Activated effector memory CD4-positive, alpha-beta T cell treated with anti-CD3 and anti-CD28 coated beads, Interleukin-2, amount 50 U/mL, for 16 hours (primary cell): ENCODE results near the gene EFHC1.

Experiments used
- DNase-seq: peaks from one replicate; pipeline ENCODE4 v3.0.0-alpha.2; 2020

EFHC1 gene

DNA sequence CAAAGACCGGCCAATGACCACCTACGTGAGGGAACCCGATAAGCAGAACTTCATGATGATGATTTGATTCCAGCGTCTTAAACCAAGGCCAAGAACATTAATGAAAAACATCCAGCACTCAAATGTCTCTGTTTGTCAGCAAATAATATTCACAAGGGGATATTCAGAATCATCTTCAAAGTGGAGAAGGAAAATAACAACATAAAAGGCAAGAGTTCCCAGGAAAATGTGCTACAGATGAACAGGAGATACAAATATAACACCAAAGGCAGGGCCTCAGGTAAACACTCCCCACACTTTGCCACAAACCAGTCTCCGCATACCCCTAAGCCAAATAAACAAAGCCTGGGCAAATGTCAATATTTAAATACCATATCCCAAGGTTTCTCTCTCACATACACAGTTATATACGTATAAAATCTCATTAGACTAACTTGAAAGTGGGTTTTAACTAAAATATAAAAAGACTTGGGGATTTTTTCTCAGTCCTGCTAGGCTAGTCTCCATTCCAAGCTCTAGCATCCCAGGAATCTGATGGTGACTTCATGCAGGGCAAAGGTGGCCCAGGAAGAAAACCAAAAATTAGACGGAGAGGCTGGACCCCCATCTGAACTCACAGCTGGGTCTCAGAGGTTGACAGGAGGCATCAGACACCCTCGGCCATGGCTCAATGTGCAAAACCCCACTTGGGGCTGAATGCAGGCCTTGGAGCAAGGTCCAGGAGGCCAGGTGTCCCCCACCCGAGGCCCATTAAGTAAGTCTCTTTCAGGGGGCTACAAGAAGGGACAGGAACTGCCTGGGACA lies 124.7 kb downstream of the EFHC1 start:
- no peak for DNase-seq

DNA sequence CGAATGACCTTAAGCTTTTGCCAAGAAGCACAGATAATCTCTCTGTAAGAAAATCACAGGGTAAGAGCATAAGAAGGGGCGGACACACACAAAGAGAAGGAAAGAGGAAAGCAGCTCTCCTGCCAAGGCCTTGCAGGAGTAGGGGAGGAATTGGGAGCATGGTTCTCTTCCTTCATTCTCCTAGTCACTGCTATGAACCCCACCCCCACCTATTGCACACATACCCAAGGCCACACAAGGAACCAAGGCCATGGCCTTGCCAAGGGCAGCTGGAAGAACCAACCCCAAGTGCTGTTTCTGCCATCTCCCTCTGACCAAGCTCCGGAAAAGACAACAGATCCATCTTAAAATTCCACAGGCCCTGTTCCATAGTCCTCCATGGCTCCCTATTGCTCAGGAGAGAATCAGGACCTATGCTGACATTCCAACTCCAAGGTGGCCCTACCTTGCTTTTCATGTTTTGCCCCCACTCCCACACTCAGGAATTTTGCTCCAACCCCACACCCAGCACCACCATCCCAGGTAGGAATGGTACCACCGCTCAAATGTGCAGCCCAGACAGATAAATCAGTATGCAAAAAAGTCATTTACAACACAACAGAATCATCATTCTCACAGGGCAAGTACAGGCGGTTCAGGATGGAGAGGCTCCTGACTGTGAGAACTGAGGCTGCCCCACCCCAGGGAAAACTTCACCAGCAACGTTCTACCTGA lies 125.4 kb downstream of the EFHC1 start:
- no peak for DNase-seq

DNA sequence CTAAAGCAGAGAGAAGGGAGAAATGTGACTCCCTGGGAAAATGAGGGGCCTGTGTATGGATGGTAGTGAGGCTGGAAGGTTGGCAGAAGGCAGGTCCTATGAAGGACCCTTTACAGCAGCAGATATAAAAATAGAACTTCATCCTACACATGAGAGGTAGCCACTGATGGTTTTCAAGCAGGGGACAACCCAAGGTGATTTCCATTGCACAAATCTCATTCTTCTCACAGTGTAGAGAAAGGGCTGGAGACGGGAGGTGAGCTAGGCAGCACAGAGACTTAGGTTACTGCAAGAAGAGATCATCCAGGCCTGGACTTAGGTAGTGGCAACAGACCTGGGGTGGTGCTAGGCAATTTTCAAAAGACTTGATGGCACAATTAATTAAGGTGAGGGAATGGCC lies 126.0 kb downstream of the EFHC1 start:
- DNase-seq, result no peak

DNA sequence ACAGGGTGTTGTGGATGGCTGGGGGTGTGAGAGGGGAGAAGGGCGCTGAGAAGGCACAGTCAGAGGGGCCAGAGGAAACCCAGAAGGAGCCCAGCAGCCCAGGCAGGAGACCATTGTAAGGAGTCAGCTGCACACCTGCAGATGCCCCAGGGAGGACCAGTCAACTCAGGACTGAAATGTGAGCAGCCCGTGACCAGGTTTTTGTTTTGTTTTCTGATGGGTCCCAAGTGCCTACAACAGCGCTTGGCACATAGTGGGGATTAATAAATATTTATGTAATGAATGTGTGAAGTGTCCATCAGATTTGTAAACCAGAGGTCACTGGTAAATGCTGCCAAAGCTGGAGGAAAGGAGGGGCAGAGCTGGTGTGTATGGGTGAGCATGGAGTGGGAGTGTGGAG lies 126.5 kb downstream of the EFHC1 start:
- no peak for DNase-seq

DNA sequence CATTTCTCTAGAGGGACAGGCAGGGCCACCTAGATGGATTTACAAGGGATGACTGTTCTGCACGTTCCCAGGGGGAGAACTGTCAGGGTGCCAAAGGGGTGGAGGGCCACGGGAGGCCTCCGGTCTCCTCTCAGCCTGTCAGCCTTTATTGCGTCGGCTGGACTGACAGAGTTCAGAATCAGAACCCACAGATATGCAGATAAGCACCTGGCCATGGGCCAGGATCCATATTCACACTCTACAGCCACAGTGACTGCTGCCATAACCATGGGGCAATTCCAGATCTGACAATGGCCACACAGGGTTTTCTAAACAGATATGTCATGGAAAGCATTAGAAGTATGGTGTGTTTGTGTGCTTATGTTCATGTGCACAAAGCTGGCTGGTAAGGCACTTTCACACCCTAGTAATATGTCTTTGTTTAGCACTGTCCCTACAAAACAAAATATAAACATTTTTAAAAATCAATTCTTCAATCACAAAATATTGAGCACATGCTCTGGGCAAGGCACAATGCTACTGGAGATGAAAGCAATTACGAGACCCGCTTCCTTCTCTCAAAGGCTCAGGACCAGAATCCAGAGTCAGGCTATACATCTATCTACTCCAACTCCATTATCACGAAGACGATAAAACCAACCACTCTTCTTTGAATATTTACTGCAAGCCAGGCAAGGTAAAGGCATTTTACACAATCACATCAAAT lies 127.7 kb downstream of the EFHC1 start:
- no peak for DNase-seq

DNA sequence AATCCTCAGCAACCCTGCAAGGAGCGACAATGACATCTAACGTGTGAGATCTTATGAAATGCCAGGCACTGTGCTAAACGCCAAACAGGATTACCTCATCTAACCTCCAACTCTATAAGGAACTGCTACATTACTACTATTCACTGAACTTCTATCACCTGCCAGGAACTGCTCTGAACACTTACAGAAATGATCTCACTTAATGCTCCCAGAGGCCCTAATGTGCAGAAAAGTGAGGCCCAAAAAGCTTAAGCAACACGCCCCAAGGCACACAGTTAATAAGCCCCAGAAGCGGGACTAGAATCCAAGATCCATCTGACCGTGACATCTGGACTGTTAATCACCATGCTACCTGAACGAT lies 128.2 kb downstream of the EFHC1 start:
- no peak for DNase-seq

DNA sequence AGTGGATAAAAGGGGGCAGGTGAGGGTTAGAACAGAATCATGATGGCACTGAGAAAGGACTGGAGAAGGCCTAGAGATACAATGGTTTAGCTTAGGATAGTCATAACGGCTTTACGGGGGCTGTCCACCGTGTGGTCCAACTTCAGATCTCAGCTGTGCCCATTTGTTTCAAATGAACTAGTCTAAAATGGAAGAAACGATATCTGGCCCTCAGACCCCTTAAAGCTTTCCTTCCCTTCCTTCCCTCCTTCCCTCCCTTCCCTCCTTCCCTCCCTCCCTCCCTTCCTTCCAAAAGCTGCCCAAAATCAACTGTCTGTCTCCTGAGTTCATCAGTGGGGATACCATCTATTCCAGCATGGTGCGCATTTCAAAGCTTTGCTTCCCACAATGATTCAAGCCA lies 128.9 kb downstream of the EFHC1 start:
- no peak for DNase-seq

DNA sequence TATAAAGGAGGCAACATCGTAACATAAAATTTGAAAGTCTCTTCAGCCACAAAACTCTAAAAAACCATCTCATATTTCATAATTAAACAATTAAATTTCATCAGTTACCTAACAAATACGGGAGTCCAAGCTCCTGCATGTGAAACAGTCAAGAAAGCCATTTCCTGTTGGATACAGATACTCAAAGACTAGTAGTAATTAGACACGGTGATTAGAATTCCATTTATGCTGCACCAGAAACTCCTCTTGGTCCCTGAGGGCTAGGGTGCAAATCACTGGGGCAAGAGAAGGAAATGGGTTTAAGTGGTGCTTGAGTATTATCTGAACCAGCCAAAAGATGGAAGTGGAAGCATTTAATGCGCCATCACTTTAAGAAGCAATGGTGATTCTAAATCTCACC lies 129.3 kb downstream of the EFHC1 start:
- no peak for DNase-seq

DNA sequence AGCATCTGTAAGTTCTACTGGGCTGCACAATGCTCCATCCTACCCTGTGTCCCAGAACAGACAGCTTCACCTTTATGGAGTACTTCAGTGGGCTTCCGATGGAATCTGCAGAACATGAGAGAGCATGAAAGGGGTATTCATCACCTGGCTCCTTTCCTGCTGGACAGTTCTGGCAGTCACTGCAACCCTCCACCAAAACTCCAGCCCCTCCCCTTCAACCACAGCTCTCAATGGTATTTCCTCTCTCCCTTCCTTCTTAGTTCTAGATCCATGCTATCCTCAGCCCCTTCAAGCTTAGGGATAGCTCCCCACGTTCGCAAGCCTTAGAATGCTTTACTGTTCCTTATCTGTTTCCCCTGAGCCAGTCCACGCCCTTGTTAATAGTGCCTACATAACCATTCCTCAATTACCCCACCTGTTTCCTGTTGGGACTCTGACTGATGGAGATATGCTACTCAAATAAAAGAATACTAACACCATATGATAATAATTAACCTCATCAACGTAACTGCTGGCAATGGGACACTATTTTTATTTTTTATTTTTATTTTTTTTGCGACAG lies 130.0 kb downstream of the EFHC1 start:
- DNase-seq, result no peak

DNA sequence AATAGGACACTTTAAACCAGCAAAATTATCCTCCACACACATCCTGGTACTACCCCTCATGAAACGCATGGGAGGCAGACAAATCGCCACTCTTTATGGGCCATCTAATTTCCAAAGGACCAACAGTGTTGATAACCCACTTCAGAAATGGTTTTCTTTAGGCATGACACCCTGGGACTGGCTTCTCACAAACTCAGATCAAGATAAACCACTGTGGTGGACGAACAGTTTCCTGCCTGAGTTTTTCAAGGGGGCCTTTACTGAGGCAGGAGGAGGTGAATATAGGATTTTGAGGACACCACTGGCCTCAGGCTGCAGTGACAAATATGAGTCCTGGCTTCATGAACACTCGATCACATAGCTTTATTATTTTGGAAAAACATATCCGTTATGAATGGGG lies 130.7 kb downstream of the EFHC1 start:
- DNase-seq, result no peak

DNA sequence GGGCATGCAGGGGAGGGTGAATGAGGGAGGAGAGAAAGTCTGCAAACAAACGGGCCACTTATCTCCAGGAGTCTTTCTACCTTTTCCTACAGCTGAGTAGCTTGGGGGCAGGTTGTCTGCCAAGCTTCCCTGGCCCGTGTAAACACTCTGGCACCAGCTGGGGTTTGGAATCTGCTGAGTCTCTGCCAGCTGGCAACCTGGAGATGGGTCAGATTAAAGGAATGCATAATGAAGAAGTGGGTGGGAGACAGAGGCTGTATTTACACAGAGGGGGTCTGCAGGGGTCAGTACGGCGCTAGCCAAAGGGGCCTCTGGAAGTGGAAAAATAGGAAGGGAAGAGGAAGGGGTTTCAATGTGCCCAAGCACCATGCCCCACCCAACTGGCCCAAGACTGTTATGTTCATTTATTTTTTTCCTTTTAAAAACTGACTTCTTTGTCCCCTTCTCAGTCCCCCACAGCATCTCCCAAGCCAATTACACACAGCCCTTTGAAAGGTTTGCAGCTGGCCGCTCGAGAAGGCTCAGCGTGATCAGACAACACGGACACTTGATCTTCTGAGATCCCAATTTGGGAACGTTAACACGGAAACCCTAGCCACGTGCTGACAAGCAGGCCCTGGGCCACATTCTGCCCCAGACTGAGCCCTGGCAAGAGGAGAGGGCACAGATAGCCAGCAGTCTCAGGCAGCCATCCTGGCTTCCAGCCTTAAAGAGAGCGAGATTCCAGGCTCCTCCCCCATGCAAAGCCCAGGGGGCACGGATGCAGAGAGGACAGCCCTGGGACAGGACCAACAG lies 131.5 kb downstream of the EFHC1 start:
- DNase-seq, result no peak

DNA sequence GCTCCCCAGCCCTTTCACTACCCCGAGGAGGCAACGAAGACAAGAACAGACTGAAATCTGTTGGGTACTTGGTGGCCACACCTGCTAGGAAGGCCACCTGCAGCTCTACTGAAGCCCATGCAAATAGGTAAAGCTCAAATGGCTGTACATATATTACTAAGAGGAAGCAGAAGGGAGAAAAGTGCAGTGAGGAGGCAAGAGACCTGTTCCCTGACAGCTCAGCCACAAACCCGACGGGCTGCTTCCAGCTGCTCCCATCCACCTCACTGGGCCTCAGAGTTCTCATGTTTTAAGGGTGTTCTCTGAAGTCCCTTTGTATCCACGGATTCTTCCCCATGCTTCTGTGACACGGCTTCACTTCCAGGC lies 132.1 kb downstream of the EFHC1 start:
- no peak for DNase-seq

DNA sequence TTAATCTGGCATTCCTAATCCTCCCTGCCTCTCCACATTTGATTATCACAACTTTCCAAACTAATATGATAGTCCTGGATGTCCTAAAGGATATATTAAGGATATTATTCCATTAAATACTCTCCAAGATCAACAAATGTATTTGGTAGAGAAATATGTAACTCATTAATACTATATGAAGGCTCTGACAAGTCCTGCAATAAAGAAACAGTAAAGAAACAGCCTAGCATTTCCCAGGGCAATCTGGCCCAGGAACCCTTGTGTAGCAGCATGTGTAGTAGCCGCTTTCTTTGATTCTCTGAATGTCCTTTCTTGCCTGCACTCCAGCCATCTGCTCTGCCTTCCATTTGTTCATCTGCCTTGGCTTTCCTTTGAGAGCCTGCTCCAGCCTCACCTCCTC lies 133.0 kb downstream of the EFHC1 start:
- no peak for DNase-seq

DNA sequence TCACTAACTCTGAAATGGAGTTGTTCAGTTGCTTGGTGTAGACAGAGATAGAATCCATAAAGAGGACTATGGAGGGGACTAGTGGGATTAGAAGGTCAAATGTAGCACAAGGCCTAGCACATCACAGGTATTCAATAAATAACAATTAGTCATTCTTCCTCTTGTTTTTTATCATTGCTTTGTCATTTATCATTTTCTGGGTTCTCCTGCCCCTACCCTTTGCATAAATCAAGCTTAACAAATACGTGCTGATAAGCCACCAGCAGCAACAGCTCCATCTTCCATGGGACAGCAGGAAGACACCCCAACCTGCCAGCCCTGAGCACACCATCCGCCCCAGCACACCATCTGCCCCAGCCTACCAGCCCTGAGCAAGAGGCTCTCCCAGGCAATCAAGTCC lies 133.6 kb downstream of the EFHC1 start:
- no peak for DNase-seq

DNA sequence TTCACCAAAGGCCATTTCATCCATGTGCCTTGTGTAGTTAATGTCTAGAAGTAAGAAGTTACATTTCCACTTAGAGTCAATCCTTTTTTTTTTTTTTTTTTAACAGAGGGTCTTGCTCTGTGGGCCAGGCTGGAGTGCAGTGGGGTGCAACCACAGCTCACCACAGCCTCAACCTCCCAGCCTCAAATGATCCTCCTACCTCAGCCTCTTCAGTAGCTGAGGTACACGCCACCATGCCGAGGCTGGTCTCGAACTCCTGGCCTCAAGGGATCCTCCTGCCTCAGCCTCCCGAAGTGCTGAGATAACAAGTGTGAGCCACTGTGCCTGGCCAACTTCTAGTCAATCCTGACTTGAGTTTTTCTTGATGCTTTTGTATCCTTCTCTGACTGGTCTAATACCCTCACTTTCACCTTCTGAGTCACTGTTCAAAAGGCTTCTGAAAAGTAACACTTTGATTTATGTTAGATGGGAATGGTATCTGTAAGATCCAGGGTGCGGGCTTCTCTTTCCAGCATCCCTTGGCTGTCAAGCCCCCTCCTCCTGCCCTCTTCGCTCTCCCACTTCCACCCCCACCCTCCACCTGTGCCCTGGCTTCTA lies 134.6 kb downstream of the EFHC1 start:
- DNase-seq, result no peak

DNA sequence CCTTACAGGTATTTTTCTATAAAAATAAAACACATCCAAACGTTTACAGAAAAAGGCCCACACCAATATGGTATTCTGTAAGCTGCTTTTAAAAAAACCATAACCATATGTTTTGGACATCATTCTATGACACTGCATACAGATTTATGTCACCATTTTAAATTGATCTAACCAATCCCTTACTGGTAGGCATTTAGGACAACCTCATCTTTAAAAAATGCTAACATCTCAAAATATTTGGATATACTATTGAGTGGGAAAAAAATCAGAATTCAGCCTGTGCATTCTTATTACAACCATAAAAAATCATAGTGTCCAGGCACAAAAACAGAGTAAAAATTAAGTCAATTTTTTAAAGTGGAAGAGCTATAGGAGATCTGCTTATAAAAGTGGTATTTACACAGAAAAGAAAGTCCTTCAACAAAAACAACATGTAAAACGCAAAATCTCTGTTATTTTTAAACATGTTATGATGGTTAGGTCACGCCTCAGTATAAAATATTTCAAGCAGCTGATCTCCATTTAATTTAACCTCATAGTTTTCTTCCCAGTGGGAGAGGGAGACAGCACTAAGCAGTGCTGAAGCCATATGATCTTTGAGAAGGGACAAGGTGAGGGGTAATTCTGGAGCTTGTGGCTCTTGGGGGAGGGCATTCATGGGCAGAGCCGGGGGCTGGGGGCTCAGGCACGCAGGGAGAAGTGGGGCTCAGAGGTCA lies 135.5 kb downstream of the EFHC1 start:
- no peak for DNase-seq

DNA sequence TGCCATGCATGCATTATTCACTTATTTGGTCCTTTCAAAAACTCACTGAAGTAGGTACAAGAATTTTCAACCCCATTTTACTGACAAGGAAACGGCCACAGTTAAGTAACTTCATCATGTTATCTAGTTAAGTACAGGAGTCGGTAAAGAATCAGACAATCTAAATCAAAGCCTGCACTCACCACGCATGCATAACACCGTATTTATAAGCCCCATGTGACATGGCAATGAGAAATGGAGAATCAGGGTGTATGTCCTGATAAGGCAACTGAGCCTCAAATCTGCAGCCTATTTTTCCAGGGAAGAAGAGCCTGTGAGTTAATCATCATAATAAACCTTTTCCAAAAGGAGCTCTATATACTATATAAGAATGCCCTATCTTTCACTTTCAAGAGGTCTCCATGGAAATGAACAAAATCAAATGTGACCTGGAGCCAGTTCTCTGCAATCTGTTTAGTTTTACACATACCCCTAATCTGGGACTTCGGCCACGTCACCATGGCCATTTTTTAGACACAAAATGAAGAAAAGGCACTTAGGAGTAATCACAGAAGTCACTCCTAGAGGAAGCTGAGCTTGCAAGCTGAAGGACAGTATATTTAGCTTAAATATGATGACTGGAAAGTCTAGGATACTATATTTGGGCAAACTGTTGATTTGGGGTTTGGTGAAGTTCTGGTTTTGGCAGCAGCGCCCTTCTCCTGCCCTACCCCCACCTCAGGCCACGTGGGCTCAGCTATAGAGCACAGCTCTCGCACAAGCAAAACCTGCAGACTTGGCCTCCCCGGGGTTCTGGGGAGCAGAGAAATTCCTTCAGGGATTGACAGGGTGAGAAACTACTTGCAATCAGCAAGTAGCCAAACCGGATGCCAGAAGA lies 137.5 kb downstream of the EFHC1 start:
- DNase-seq, result no peak

DNA sequence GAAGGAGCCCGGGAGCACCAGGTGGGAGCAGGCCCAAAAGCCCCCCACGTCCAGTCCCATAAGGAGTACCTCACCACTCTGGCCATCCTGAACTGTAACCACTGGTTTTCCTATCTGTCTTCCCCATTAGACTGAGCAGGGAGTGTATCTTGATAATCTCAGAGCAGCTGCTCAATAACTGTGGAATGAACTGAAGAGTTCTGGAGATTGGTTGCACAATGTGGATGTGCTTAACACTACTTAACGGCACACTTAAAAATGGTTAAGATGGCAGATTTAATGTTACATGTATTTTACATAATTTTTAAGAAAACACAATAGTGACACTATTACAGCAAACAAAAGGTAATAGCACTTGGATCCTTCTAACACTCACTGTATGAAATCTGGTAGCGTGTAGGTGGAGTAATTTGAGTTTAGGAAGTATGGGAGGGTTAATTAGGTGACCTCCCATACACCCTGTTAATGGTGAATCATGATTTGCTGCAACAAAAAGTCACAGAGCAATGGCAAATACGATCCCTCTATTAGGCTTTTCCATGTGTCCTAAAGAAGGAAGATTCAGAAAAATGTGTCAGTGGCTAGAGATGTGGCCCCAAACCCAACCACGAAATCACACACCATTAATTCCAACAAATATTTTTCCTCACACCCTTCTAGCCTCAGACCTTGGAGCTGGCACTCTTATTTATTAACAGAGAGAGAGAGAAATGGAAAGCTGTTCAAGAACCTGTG lies 138.3 kb downstream of the EFHC1 start:
- no peak for DNase-seq

DNA sequence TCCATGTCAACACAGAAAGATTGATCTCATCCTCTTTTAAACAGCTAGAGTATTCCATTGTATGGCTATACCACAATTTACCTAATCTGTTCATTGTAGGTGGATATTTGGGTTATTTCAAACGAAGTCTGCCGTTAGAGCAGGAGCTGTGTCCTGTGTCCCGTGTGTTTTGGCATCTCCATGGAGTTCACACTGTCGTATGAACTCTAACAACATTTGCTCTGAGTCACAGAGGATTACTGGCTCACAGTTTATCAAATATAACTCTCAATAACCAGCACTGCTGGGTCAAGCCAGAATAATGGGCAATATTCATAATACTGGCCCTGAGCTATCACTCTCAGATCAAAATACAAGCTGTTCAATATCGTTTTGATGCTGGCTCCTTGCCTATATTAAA lies 140.3 kb downstream of the EFHC1 start:
- DNase-seq, result no peak

DNA sequence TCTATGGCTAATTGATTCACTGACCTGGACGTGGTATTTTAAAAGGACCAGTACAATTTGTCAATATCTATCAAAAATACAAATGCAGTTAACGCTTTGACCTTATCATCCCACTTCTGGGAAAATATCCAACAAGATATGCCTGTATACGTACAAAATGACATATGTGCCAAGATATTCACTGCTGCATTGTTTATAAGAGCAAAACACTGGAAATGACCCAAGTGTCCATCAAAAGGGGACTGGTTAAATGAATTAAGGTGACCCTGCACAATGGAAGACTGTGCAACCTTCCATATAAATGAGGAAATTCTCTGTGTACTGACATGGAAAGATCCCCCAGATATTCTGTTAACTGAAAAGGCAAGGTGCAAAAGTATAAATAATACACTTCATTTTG lies 142.8 kb downstream of the EFHC1 start:
- no peak for DNase-seq
